Smooth muscle cell (in vitro differentiated cells): ENCODE data around the gene ULBP2. TPM values are rescaled to one million over a fixed set of nuclear protein-coding genes. Genes with fewer than 3 reads are reported as not detected.

ENCODE experiments used
- DNase-seq: peaks from one replicate; lab custom pipeline; 2025; ENCODE audit not compliant: unreplicated experiment; lab: John Stamatoyannopoulos, UW
- H2AFZ ChIP-seq: fragments of 200-600 bp; sonication (generic); 2 replicates; pipeline ENCODE4 v1.6.0; 2016; ENCODE audit warnings: antibody characterized with exemption, low read depth, mild to moderate bottlenecking
- H3F3A ChIP-seq: fragments of 200-600 bp; sonication (generic); 2 replicates; pipeline ENCODE4 v1.6.0; 2017; ENCODE audit warnings: antibody characterized with exemption, low read depth
- H3K27ac ChIP-seq: fragments of 200-600 bp; sonication (generic); 2 replicates; pipeline ENCODE4 v1.5.1; 2016; ENCODE audit warnings: low read depth, mild to moderate bottlenecking
- H3K27me3 ChIP-seq: fragments of 200-600 bp; sonication (generic); 2 replicates; pipeline ENCODE4 v1.6.1; 2016; ENCODE audit warnings: low read depth, mild to moderate bottlenecking
- H3K36me3 ChIP-seq: fragments of 200-600 bp; sonication (generic); 2 replicates; pipeline ENCODE4 v1.5.1; 2016; ENCODE audit warnings: low read depth
- H3K4me1 ChIP-seq: fragments of 200-600 bp; sonication (generic); 2 replicates; pipeline ENCODE4 v1.5.1; 2016; ENCODE audit warnings: low read depth
- H3K4me2 ChIP-seq: fragments of 200-600 bp; sonication (generic); 2 replicates; pipeline ENCODE4 v1.6.0; 2016; ENCODE audit warnings: mild to moderate bottlenecking
- H3K4me3 ChIP-seq: fragments of 200-600 bp; sonication (generic); 2 replicates; pipeline ENCODE4 v1.5.1; 2016; ENCODE audit warnings: mild to moderate bottlenecking
- H3K79me2 ChIP-seq: fragments of 200-600 bp; sonication (generic); 2 replicates; pipeline ENCODE4 v1.6.0; 2016; ENCODE audit warnings: low read depth, mild to moderate bottlenecking
- H3K9ac ChIP-seq: fragments of 200-600 bp; sonication (generic); 2 replicates; pipeline ENCODE4 v1.6.0; 2016; ENCODE audit warnings: low read depth
- H3K9me3 ChIP-seq: fragments of 200-600 bp; sonication (generic); replicated peaks from 2 replicates; pipeline ENCODE4 v1.5.1; 2016; ENCODE audit warnings: low read depth
- H4K20me1 ChIP-seq: fragments of 200-600 bp; sonication (generic); 2 replicates; pipeline ENCODE4 v1.6.0; 2016; ENCODE audit warnings: low read depth
- WGBS: methylation state at CpG from one replicate; pipeline ENCODE4 v1.1.7; 2016; ENCODE audit warnings: low lambda C conversion rate; 5-methylcytosine and 5-hydroxymethylcytosine counted together
- polyA plus RNA-seq: library from polyadenylated mRNA; unstranded; fragments of >200 nt; fragmentation: Nextera tagmentation; extraction: Ambion mirVana; gene quantifications from 2 replicates; pipeline ENCODE4 v1.2.1, GENCODE V29; 2016
- total RNA-seq: library from RNA; depleted of rRNA; stranded (reverse); fragments of >200 nt; gene quantifications from 2 replicates; pipeline ENCODE4 v1.2.3, GENCODE V29; 2014
- TF ChIP-seq, protein P1 (sequence below): fragments of 200-600 bp; sonication (generic); IDR thresholded peaks from 2 replicates; pipeline ENCODE4 v1.5.1; 2017; ENCODE audit warnings: borderline replicate concordance, mild to moderate bottlenecking, antibody characterized with exemption; ENCODE audit not compliant: insufficient read depth, poor library complexity, severe bottlenecking

The ULBP2 gene
- total and polyA plus RNA-seq, 2 experiments from 2014 or later: 8.8 to 11.7 TPM

DNA sequence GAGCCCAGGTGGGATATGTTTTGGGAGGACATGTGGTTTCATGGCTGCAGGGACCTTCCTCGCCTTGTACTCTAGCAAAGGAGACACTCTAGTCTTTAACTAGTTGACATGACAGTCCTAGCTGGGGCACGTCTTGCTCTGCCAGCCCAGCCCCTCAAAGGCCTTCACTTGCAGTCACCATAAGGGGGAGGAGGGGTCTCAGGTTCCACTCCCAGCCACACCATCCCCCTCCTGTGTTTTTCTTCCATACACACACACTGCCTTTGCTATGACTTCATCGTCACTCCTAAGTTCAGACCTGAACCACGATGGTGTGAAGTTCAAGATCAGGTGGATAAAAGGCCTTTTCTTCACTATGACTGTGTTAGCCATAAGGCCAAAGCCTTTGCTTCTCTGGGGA lies 35.4 kb downstream of the ULBP2 start:
- no peaks in the 10 kb centered on the region for H3F3A ChIP-seq
- WGBS: 61% methylated on average over 4 of the region's 4 CpGs
- no peak overlapping the region for H3K4me2 ChIP-seq
- no peaks in the 10 kb centered on the region for H3K79me2 ChIP-seq
- H3K9ac ChIP-seq: no peak overlapping the region
- H3K36me3 ChIP-seq: no peaks in the 10 kb centered on the region
- no peaks in the 10 kb centered on the region for H4K20me1 ChIP-seq
- no peak for DNase-seq
- no peak overlapping the region for H3K27ac ChIP-seq
- peaks cover 4% of the 10 kb centered on the region for H3K4me1 ChIP-seq
- H2AFZ ChIP-seq: no peak overlapping the region
- H3K27me3 ChIP-seq: peaks cover 94% of the 10 kb centered on the region
- no peak overlapping the region for H3K4me3 ChIP-seq
- no peaks in the 10 kb centered on the region for H3K9me3 ChIP-seq
- TF ChIP-seq, protein P1, sequence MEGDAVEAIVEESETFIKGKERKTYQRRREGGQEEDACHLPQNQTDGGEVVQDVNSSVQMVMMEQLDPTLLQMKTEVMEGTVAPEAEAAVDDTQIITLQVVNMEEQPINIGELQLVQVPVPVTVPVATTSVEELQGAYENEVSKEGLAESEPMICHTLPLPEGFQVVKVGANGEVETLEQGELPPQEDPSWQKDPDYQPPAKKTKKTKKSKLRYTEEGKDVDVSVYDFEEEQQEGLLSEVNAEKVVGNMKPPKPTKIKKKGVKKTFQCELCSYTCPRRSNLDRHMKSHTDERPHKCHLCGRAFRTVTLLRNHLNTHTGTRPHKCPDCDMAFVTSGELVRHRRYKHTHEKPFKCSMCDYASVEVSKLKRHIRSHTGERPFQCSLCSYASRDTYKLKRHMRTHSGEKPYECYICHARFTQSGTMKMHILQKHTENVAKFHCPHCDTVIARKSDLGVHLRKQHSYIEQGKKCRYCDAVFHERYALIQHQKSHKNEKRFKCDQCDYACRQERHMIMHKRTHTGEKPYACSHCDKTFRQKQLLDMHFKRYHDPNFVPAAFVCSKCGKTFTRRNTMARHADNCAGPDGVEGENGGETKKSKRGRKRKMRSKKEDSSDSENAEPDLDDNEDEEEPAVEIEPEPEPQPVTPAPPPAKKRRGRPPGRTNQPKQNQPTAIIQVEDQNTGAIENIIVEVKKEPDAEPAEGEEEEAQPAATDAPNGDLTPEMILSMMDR: no peak

GRCh38 chr6:149978610-149979009 lies 36.8 kb downstream of the ULBP2 start:
- Histone ChIP-seq H3K36me3 (no peaks in the 10 kb centered on the region), H3K9ac (no peak overlapping the region), H4K20me1 (no peaks in the 10 kb centered on the region), H3F3A (no peaks in the 10 kb centered on the region), H3K4me2 (no peak overlapping the region), H3K27me3 (peaks cover 94% of the 10 kb centered on the region), H3K79me2 (no peaks in the 10 kb centered on the region), H3K4me1 (peaks cover 4% of the 10 kb centered on the region), H2AFZ (no peak overlapping the region), H3K9me3 (no peaks in the 10 kb centered on the region), H3K27ac (no peak overlapping the region), H3K4me3 (no peak overlapping the region)
- no peak for DNase-seq
- TF ChIP-seq, protein P1: no peak

- 50% methylated on average over 6 of the region's 6 CpGs for WGBS
Measured at GRCh38 chr6:149979293-149979692, 37.5 kb downstream of the ULBP2 start.

DNA sequence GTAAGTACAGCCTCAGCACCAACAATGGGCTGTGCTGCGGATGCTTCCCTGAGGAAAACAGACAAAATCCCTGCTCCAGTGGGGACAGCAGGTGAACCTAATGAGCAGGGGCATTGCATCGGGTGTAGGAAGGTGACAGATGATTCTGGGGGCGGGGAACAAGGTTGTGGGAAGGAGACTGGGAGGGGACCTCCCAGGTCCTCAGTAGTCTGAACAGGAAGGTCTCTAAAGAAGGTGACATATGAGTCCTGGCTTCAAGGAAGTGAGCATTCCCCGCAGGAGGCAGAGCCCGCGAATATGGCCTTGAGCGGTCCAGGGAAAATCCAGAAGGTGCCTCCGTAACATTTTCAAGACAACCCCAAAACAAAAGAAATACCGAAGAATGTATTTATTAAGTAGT lies 41.3 kb downstream of the ULBP2 start:
- Histone ChIP-seq H3K9me3 (no peaks in the 10 kb centered on the region), H3K9ac (no peak overlapping the region), H3K27me3 (peaks cover 88% of the 10 kb centered on the region), H3K79me2 (no peaks in the 10 kb centered on the region), H3K36me3 (no peaks in the 10 kb centered on the region), H3K4me3 (no peak overlapping the region), H3F3A (no peaks in the 10 kb centered on the region), H3K4me1 (peaks cover 4% of the 10 kb centered on the region), H4K20me1 (no peaks in the 10 kb centered on the region), H3K4me2 (no peak overlapping the region), H3K27ac (no peak overlapping the region), H2AFZ (no peak overlapping the region)
- 23% methylated on average over 9 of the region's 9 CpGs for WGBS
- DNase-seq: no peak
- TF ChIP-seq, protein P1: no peak

More at GRCh38 chr6:149979293-149979692, 37.5 kb downstream of the ULBP2 start:
- Histone ChIP-seq H3K4me1 (peaks cover 4% of the 10 kb centered on the region), H4K20me1 (no peaks in the 10 kb centered on the region), H2AFZ (no peak overlapping the region), H3K27ac (no peak overlapping the region), H3K4me2 (no peak overlapping the region), H3K9me3 (no peaks in the 10 kb centered on the region), H3K4me3 (no peak overlapping the region), H3F3A (no peaks in the 10 kb centered on the region), H3K9ac (no peak overlapping the region), H3K79me2 (no peaks in the 10 kb centered on the region), H3K36me3 (no peaks in the 10 kb centered on the region), H3K27me3 (peaks cover 88% of the 10 kb centered on the region)
- DNase-seq: no peak
- TF ChIP-seq, protein P1: no peak
